GM04503 (cell line): ENCODE data around the gene ZNF554.

Source experiments
- DNase-seq: peaks from one replicate; pipeline ENCODE4 v3.0.0-alpha.2; 2012; ENCODE audit warnings: low read depth

The ZNF554 gene

GRCh38 chr19:2819540-2820111 is at the start of gene ZNF554:
TSS of gene ZNF554 (plus strand) at chr19:2819868. CDS start at chr19:2820072, 204 bp downstream.
- DNase-seq: peak; percentile 34

GRCh38 chr19:2770055-2771013 is 49.3 kb upstream of the ZNF554 start:
- no peak for DNase-seq

DNA sequence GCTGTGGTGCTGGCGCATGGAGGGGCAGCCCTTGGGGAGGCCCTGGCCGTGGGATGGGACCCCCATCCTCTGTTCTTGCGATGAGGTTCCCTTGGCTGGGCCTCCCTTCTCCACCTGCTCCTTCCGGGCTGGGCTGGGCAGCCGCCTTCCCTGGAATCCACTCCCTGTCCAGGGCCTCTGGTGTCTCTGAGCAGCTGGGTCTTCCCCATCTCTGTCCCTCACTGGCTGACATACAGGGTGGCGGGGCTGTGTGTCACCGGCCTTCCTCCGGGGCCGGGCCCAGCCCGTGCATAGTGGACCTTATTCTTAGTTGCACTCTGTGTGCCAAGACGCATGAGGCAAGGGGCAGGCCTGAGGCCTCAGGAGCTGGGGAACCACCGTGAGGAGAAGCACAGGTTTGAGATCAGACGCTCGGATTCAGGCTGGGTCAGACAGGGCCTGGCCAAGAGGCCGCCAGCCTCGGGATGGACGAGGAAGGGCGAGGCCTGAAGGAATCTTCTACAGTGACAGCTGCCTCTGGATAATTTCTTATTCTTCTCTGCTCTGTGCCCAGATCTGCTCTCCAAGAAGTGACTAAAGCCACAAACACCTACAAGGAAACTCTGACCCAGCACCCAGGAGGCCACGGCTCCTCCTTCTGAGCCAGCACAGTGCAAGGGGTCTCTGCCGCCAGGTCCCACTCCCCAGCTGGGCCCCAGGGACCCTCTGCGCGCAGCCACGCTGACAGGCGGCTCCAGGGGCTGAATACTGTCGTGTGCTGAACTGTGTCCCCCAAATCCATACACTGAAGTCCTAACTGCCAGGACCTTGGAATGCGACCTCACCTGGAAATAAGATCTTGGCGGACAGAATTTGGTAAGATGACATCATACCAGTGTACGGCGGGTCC is 47.6 kb upstream of the ZNF554 start:
- DNase-seq: no peak

DNA sequence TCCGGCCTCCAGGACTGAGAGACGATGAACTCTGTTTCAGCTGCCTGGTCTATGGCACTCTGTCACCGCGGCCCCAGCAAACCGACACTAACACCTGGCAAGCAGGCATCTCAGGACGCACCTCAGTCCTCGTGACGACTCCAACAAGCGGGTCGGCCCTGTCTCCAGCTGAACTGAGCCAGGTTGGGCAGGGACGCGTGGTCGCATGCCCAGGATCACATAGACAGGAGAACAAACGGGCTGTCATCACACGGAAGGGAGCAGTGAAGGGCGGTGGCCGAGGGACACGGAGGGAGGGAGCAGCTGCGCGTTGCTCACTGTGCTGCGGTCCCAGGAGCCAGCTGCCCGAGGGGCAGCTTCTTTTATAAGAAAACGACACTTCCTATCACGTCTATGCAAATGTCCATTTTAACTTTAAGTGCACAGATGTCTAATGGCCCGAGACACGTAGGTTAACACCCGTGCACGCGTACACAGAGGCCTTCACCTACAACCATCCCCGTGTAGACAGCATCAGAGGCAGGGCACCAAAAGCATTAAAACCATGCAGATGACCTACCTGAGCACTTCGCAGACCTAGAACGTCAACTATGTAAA is 45.5 kb upstream of the ZNF554 start:
- DNase-seq: no peak

DNA sequence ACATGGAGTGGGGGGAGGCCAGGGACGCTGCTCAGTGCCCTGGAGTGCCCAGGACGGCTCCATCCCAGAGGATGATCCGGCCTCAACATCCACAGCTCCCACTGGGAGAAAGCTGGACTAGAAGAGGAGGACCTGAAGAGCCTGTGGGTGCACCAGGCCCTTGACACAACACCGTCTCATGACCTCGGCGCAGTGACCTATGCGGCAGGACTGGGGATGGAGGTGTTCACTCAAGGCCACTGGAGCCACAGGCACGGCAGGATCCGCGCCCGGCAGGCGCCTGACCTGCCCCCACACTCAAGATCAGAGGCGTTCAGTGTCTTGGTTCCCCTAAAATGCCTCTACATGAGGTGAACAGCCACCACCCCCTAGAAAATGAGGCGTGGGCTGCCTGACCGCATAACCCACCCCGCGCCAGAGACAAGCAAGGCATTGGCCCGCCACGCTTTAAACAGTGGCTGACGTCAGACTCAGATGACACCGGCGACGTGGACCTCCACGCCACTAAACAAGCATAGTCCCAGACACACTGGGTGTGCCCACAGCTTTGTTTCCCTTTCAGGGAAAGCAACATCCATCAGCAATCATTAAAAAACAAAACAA is 44.6 kb upstream of the ZNF554 start:
- DNase-seq: no peak

- DNase-seq: no peak
These were observed 43.9 kb upstream of the ZNF554 start for GRCh38 chr19:2775556-2776430.

DNA sequence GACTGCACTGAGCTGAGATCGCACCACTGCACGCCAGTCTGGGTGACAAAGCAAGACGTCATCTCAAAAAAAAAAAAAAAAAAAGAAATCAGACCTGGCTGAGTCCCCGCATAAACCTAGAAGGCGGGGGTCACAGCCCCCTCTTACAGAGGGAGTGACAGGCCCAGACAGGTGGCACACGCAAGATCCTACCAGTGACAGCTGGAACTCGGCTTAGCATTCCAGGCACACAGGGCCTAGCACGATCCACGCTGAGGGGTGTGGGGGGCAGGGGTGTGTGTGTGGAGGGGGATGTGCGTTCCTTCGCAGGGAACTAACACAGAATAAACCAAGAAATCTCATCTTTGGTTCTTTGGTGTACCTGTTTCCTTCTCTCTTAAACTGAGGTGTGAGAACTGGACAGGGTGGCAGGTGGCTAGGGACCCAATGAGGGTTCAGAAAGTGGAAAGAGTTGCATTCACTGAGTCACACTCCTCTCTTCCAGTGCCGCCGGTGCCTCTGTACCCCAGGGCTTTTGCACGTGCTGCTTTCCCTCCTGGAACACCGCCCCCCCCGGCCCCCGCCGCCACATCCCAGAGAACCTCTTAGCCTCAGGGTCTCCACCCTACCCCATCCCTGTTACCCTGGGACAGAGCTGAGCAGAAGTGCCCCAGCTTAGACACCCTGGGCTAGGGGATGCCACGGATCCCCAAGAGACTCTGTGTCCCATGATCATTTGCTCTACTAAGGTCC is 41.5 kb upstream of the ZNF554 start:
- no peak for DNase-seq

DNA sequence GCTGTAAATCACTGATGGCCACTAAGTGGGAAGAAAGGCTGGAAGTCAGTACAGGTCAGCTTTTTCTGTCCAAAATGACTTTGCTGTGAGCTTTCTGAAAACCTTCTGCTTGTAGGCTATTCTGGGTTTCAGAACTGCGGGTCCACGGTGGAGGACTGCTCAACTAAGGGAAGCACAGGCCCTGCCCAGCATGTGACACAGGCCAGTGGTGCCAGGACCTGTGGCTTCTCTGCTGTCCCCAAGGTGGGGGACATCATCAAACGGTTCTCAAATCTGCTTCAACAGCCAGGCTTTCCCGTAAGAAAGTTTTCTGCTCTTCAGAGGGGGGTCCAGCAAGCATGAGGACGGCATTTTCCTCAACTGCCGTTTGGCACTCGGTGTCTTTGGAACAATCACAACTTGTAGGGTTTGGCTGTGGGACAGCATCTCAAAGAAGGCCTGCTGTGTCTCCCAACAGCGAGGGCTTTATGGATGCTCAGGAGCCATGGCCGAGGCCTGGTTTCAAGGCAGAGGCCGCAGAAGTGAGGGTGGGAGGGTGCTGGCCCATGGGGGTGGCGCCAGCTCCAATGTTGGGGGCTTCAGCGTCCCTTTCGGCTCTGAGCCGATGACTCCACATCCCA is 40.4 kb upstream of the ZNF554 start:
- DNase-seq: no peak

- no peak for DNase-seq
These were observed 39.4 kb upstream of the ZNF554 start for GRCh38 chr19:2780284-2780683.

- no peak for DNase-seq
These were observed 37.2 kb upstream of the ZNF554 start for GRCh38 chr19:2782329-2782935.

DNA sequence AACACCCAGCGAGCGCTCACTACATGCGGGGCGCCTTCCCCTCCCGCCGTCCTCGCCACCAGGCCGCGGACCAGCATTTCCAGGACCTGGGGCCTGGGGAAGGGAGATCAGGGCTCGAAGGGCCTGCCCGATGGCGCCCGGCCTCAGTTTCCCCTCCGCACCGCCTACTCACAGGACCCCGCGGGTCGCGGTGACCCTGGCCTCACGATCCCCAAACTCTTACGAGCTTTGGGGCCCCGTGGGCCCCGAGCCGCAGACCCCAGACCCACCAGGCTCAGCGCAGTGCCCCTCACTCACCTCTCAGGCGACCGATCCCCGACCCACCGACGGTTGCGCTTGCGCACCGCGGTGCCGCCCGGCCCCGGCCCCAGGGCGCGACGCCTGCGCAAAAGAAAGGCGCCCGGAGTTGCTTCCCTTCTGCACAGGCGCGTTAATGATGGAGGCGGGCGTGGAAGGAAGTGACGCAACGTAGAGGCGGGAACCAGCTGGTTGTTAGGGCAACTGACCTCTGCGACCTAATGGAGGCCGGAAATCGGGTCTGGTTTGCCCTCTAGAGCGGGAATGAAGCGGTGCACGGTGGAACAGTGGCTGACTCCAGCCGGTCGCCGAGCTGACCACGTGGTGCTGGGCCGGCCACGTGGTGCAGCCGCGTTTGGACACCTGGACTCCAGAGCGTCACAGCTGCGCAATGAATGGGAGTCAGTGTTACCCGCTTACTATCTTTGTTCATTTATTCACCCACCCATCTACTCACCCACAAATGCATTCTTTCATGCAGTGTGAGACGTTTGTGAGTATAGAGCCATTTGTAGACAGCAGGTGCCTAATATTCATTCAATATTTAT is 36.5 kb upstream of the ZNF554 start, which contains the start of gene SGTA:
SGTA (minus strand) TSS at position 338 of the 845 bp plus-strand sequence. CDS start 14,205 bp downstream, outside the sequence.
- DNase-seq: peak; percentile 94

DNA sequence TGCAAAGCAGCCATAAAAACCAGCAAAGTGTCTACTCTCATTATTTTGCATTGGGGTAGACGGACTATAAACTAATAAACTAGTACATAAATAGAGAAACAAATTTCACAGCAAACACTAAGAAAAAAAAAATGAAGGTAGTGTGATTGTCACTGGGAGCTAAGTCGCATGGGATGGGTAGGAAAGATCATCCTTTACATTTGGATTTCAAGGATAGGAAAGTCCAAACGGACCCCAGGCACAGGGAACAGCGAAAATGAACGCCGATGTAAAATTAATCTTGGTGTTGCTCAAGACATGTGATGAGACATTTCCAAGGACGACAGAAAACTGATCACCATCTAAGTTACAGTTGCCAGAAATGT is 35.9 kb upstream of the ZNF554 start:
- DNase-seq: no peak

GRCh38 chr19:2785244-2785997 is 34.2 kb upstream of the ZNF554 start, which contains the start of gene THOP1:
TSS of gene THOP1 (plus strand) at chr19:2785503. CDS start at chr19:2785663, 160 bp downstream.
- peak; percentile 89 for DNase-seq

DNA sequence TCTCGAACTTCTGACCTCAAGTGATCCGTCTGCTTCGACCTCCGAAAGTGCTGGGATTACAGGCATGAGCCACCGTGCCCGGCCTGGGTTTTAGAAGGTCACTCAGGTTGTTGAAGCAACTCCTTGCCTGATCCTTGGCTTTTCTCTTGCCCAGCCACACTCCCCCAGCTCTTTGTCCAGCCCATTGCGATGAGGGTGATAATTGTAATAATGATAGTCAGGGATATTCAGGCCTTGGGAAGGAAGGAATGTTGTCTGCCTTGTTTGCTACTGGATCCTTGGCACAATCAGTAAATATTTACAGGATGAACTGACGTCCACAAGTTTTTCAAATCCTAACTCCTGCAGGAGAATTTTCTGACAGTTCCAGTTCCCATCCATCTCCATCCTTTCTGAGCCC is 32.6 kb upstream of the ZNF554 start:
- DNase-seq: no peak

- DNase-seq: no peak
These were observed 31.4 kb upstream of the ZNF554 start for GRCh38 chr19:2788237-2788636.

DNA sequence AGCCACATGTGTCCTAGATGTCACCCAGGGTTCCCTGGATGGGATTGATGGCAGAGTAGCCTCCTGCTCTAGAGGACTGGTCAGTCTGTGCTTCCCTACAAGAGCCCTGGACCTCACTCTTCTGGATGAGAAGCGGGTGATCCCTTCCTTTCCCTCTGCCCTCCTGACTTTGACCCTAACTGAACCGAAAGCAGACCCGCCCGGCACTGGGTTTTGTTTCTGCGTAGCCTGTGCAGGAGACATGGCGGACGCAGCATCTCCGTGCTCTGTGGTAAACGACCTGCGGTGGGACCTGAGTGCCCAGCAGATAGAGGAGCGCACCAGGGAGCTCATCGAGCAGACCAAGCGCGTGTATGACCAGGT is 29.5 kb upstream of the ZNF554 start:
- no peak for DNase-seq
